ENCODE results near the gene KMT2D. TPM values are rescaled to one million over a fixed set of nuclear protein-coding genes. Genes with fewer than 3 reads are reported as not detected.

KMT2D gene
- total and polyA plus RNA-seq, 2 experiments from 2014 or later: 17.6 to 120 TPM

DNA sequence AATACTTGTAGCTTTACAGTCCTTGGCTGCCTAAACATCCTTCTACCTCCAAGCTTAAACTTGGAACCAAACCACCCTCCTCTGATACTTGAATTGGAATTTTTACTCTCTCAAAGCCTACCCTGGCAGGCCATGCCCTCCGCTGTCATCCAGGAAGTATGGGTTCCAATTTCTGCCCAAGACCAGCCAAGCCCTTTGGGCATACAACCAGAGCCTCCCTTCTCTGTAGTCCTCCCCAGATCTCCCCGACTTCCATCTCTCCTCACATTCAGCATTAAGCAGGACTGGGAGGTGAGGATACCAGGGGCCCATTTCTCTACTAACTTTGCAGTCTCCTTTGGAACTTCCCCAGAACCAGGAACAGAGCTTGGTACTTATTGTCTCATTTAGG, 34.4 kb upstream of the KMT2D start:
- H2AFZ ChIP-seq: no peak overlapping the region
- Mint-ChIP-seq H3K4me1 (peaks cover 46% of the 10 kb centered on the region), H3K36me3 (ENCODE audit: low read depth) (peaks cover 18% of the 10 kb centered on the region), H3K27ac (no peak overlapping the region), H3K27me3 (ENCODE audit: insufficient read depth, low read depth, poor library complexity) (peaks cover 62% of the 10 kb centered on the region), H3K9me3 (no peaks in the 10 kb centered on the region), H3K4me3 (peak overlapping the region; percentile 59)
- peak overlapping the region; percentile 58 for H3K4me3 ChIP-seq
- peaks cover 11% of the 10 kb centered on the region; the same call in 1 of the 2 replicates for H3F3A ChIP-seq (replicated peaks; ENCODE audit: low read depth)
- H3K9me2 ChIP-seq (ENCODE audit: insufficient read depth): no peaks in the 10 kb centered on the region
- H3K27me3 ChIP-seq (ENCODE audit: insufficient read depth): peaks cover 65% of the 10 kb centered on the region
- TF ChIP-seq, protein P1, sequence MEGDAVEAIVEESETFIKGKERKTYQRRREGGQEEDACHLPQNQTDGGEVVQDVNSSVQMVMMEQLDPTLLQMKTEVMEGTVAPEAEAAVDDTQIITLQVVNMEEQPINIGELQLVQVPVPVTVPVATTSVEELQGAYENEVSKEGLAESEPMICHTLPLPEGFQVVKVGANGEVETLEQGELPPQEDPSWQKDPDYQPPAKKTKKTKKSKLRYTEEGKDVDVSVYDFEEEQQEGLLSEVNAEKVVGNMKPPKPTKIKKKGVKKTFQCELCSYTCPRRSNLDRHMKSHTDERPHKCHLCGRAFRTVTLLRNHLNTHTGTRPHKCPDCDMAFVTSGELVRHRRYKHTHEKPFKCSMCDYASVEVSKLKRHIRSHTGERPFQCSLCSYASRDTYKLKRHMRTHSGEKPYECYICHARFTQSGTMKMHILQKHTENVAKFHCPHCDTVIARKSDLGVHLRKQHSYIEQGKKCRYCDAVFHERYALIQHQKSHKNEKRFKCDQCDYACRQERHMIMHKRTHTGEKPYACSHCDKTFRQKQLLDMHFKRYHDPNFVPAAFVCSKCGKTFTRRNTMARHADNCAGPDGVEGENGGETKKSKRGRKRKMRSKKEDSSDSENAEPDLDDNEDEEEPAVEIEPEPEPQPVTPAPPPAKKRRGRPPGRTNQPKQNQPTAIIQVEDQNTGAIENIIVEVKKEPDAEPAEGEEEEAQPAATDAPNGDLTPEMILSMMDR (conservative IDR thresholded peaks at IDR 0.05; ENCODE audit: low read depth in 2 of 2): no peak
- TF ChIP-seq EZH2 (IDR thresholded peaks at IDR 0.05; ENCODE audit: low read depth, unreplicated experiment): no peak
- no peak for TF ChIP-seq POLR2AphosphoS5 (IDR thresholded peaks at IDR 0.05; ENCODE audit: low read depth)
- no peak for TF ChIP-seq EZH2phosphoT487 (IDR thresholded peaks at IDR 0.05; ENCODE audit: unreplicated experiment)
- TF ChIP-seq JUNB (IDR thresholded peaks at IDR 0.05; ENCODE audit: unreplicated experiment): no peak
- TF ChIP-seq, protein P2, sequence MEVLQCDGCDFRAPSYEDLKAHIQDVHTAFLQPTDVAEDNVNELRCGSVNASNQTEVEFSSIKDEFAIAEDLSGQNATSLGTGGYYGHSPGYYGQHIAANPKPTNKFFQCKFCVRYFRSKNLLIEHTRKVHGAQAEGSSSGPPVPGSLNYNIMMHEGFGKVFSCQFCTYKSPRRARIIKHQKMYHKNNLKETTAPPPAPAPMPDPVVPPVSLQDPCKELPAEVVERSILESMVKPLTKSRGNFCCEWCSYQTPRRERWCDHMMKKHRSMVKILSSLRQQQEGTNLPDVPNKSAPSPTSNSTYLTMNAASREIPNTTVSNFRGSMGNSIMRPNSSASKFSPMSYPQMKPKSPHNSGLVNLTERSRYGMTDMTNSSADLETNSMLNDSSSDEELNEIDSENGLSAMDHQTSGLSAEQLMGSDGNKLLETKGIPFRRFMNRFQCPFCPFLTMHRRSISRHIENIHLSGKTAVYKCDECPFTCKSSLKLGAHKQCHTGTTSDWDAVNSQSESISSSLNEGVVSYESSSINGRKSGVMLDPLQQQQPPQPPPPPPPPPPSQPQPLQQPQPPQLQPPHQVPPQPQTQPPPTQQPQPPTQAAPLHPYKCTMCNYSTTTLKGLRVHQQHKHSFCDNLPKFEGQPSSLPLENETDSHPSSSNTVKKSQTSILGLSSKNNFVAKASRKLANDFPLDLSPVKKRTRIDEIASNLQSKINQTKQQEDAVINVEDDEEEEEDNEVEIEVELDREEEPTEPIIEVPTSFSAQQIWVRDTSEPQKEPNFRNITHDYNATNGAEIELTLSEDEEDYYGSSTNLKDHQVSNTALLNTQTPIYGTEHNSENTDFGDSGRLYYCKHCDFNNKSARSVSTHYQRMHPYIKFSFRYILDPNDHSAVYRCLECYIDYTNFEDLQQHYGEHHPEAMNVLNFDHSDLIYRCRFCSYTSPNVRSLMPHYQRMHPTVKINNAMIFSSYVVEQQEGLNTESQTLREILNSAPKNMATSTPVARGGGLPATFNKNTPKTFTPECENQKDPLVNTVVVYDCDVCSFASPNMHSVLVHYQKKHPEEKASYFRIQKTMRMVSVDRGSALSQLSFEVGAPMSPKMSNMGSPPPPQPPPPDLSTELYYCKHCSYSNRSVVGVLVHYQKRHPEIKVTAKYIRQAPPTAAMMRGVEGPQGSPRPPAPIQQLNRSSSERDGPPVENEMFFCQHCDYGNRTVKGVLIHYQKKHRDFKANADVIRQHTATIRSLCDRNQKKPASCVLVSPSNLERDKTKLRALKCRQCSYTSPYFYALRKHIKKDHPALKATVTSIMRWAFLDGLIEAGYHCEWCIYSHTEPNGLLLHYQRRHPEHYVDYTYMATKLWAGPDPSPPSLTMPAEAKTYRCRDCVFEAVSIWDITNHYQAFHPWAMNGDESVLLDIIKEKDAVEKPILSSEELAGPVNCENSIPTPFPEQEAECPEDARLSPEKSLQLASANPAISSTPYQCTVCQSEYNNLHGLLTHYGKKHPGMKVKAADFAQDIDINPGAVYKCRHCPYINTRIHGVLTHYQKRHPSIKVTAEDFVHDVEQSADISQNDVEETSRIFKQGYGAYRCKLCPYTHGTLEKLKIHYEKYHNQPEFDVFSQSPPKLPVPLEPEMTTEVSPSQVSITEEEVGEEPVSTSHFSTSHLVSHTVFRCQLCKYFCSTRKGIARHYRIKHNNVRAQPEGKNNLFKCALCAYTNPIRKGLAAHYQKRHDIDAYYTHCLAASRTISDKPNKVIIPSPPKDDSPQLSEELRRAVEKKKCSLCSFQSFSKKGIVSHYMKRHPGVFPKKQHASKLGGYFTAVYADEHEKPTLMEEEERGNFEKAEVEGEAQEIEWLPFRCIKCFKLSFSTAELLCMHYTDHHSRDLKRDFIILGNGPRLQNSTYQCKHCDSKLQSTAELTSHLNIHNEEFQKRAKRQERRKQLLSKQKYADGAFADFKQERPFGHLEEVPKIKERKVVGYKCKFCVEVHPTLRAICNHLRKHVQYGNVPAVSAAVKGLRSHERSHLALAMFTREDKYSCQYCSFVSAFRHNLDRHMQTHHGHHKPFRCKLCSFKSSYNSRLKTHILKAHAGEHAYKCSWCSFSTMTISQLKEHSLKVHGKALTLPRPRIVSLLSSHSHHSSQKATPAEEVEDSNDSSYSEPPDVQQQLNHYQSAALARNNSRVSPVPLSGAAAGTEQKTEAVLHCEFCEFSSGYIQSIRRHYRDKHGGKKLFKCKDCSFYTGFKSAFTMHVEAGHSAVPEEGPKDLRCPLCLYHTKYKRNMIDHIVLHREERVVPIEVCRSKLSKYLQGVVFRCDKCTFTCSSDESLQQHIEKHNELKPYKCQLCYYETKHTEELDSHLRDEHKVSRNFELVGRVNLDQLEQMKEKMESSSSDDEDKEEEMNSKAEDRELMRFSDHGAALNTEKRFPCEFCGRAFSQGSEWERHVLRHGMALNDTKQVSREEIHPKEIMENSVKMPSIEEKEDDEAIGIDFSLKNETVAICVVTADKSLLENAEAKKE (CRISPR knock-in tag; IDR thresholded peaks at IDR 0.05): no peak
- TF ChIP-seq NANOG (IDR thresholded peaks at IDR 0.05; ENCODE audit: borderline replicate concordance): no peak
- ATAC-seq (no peak), DNase-seq (ENCODE audit: low spot score) (no peak)
- peaks cover 17% of the 10 kb centered on the region for H4K20me1 ChIP-seq (replicated peaks; ENCODE audit: insufficient read depth)
- H3K79me2 ChIP-seq (replicated peaks; ENCODE audit: insufficient read depth): no peaks in the 10 kb centered on the region
- H3K4me2 ChIP-seq: peak overlapping the region; percentile 94
- no peaks in the 10 kb centered on the region for H3K36me3 ChIP-seq (ENCODE audit: insufficient read depth)
- H3K27ac ChIP-seq (ENCODE audit: low read depth): no peak overlapping the region
- peaks cover 35% of the 10 kb centered on the region for H3K4me1 ChIP-seq (ENCODE audit: insufficient read depth)

Measured in GM23338 (cell line).